Left cardiac atrium (tissue), 4 donors: ENCODE measurements around the gene LANCL2. TPM values are rescaled to one million over a fixed set of nuclear protein-coding genes. Genes with fewer than 3 reads are reported as not detected.
A peak's percentile ranks its signal among the peaks of the same experiment; 100 is the strongest.
"Not testable (repeated sequence)": the region's sequence is repeated elsewhere in the genome, so short reads cannot be mapped to it uniquely, and the experiment has no call there.

Source experiments
- ATAC-seq, 2 donors: fragments of 200-7000 bp; cut with Tn5 transposase; one replicate each; pipeline ENCODE4 v1.9.1; 2020; ENCODE audit warnings: mild to moderate bottlenecking in 2 of 2, moderate library complexity in 2 of 2
- DNase-seq: peaks from one replicate; pipeline ENCODE4 v3.0.0-alpha.2; 2020
- intact Hi-C, 2 donors: fragments of 100-400 bp; cut with DNase I; formaldehyde crosslinking; loops; one replicate each; pipeline versions ENCODE4 v1.14.1 to v1.15.1; 2022 to 2023
- total RNA-seq, 2 donors: library from RNA; stranded (reverse); fragmentation: NEBNext Ultra II Directional; extraction: Animal tissue kit (Norgen Biotek cat#: 25700); gene quantifications; one replicate each; pipeline ENCODE4 v1.2.1, GENCODE V29; 2021
- donor health status: DM: no; HTN: yes; CAD: no.
- donor health status: DM: no; HTN: yes; CAD: no; lungs with severe emphysema.
- donor health status: DM: yes; HTN: yes; CAD: no.
- donor health status: Dilated cardiomyopathy.

LANCL2 gene
- total RNA-seq, 2 donors from 2014 or later = 6.7 to 10.9 TPM

DNA sequence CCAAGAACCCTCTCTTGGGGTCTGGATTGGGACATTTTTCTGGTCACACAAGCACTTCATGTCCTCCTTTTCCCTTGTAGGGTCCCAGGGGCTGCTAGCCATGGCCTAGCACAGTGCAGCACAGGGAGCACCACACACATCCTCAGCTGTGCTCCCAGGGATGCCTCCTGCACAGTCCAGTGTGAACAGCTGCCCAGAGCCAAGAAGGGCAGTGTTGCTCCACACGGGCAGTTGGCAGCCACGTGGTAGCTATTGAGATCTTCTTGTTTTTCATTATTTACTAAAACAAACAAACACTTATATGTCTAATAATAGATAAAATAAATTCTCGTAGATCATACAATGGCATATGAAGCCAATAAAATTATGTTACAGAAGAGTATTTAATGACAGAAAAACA lies 13.9 kb upstream of the LANCL2 start:
- ATAC-seq (no peak), DNase-seq (no peak)
- intact Hi-C loops = no loop called here

DNA sequence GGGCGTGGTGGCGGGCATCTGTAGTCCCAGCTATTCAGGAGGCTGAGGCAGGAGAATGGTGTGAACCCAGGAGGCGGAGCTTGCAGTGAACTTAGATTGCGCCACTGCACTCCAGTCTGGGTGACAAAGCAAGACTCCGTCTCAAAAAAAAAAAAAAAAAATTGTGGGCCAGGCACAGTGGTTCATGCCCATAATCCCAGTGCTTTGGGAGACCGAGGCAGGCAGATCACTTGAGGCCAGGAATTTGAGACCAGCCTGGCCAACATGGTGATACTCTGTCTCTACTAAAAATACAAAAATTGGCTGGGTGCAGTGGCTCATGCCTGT lies 12.2 kb upstream of the LANCL2 start:
- intact Hi-C loops, DNase-seq, ATAC-seq: not testable (repeated sequence)

DNA sequence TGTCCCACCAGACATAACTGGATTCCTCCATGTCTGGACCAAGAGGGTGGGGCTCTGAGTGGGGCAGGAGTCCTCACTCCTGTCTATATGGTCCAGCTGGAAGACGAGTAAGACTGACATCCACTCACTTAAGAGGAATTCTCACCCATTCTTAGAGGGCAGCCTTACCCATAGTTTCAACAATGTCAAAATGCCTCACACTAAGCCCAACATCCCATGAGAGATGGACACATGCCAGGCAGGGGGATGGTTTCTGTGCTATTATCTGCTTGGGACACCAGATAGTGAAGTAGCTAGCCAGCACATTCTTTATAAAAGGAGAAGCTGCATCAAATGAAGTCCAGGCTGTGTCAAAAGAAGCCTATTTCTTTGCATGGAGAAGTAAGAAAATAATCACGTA lies 4.7 kb upstream of the LANCL2 start:
- no peak for ATAC-seq
- intact Hi-C loops = no loop called here
- DNase-seq = no peak

DNA sequence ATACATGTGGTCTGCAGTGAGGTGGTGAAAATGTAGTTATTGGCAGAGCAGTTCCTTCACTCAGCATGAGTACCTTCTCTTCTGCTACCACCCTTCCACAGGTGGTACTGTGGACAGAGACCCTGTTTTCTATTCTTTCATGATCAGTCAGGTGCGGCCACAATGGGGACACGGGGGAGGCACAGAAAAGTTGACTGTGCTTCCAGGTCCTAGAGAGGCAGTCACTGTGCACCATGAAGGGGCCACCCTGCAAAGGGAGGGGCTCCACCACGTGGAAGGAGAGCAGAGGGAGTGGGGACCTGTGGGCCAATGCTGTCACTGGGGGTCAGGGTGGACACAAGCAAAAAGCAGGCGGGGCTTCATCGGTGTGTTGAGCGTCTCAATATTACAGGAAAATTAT lies 3.6 kb upstream of the LANCL2 start:
- ATAC-seq (no peak), DNase-seq (no peak)
- intact Hi-C loops = no loop called here

DNA sequence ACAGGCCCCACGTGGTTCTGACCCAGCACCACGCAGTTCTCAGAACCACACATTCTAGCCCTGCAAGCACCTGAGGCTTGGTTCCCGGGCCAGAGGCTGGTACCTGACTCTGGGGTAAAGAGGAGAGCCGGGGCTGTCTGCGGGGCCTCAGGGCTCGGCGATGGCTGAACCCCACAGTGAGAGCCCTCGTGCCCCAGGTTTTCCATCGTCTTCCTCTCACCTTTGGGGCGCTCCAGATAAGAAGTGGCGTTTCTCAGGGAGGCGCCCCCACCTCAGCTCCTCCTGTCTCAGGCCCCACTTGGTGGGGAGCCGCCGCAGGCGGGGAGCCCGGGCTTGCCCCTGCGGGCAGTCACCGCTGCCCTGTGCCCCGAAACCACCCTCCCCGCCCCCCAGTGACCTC lies 2.2 kb upstream of the LANCL2 start:
- intact Hi-C loops = no loop called here
- no peak for DNase-seq
- no peak for ATAC-seq

DNA sequence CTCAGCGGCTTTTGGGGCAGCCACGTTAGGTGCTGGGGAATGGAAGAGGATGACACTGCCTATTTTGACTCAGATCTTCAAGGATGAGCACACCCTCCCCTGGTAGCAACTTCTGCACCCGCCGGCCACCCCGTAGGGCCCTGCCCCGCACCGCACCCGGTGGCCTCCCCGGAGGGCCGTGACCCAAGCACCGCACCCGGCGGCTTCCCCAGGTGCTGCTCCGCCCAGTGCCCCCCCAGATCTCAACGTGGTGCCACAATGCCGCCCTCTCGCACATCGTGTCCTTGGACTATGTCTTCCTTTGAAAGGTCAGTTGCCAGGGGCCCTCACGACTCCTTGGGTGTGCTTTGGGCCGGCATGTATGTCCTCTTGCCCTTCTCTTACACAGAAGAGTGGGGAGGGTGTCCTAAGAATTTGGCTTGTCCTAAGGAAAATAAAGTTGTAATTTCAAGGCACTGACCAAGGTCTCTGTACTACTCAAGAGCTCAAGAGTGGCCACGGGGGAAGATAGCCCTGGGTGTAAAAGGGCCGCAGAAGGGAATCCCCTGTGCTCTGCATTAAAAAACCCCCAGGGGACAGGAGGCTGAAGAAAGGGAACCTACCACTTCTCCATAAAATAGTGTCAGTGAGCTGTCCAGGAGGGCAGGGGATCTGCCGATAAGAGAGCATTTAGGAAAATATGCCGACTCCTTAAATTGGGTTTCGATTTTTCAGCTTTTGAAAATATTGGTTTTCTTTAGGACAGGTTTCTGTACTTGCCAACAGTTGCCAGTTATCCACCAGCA lies 1.6 kb upstream of the LANCL2 start:
- no peak for DNase-seq
- intact Hi-C loops = no loop called here
- ATAC-seq = no peak

DNA sequence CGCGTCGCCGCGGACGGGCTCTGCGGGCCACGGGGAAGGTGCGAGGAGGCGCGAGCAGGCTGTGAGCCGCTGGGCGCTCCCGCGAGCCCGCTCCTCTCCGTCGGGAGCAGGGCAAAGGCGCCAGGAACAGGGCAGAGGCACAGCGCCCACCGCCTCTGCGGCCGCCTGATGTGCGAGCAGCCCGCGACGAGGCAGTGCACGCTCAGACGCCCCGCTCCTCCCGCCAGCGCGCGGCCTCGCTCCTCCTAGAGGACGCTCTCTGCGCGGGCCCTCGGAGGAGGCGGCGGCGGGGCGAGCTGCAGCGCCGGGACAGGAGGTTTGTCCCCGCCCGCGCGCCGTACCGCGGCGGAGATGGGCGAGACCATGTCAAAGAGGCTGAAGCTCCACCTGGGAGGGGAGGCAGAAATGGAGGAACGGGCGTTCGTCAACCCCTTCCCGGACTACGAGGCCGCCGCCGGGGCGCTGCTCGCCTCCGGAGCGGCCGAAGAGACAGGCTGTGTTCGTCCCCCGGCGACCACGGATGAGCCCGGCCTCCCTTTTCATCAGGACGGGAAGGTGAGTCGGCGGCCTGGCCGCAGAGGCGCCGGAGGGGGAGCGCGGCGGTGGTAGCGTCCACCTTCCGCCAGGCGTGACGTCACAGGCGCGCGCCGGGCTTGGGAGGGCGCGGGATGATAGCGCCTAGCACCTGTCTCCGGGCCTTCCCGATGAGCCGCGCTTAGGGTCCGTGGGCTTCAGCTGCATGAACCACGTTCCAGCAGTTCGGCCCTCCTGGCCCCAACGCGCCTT lies 731 bp downstream of the LANCL2 start:
- ATAC-seq (peak; percentile 98 to 99), DNase-seq (peak; percentile 95)
- intact Hi-C loops = no loop called here

DNA sequence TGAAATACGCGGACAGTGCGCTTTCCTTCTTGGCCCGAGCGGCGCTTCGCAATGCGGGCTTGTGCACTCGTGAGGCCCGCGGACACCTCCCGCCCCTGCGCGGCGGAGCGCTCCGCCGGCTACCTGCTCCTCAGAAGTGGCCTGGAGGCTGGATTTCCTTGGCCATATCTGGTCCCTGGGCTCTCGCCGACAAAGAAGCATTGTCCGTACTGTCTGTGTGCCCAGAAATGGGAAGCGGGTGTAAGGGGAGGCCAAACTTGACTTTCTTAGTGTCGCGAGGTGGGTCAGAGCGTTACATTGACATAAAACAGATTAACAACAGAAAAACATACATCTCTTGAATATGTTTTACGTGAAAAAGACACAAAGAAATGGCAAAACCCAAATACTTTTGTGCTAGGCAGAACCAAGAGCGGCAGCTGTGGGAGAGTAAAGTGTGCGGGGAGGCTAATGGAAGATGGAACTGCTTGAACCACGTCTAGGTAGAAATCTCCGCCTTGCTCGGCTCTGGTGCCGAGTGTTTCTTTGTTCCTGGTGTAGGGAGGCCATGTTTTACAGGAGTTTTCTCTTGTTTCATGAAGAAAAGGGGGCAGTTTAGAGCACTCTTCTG lies 1.4 kb downstream of the LANCL2 start:
- ATAC-seq = peak; percentile 12 to 37
- DNase-seq = no peak
- intact Hi-C loops = no loop called here

DNA sequence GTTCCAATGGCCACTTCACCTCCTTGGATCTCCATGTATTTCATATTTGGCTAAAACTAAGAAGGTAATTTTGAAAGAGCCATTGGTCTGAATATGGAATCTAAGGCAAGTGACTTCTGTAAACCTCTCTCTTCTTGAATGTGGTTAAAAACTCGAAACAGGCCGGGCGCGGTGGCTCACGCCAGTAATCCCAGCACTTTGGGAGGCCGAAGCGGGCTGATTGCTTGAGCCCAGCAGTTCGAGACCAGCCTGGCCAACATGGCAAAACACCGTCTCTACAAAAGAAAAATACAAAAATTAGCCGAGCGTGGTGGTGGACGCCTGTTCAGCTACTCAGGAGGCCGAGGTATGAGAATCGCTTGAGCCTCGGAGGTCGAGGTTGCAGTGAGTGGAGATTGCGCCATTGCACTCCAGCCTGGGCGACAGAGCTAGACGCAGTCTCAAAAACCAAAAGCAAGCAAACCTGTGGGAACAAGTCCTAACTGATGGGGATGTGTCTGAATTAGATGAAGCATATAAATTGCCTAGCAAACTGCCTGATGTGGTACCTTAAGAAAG lies 2.2 kb downstream of the LANCL2 start:
- DNase-seq (no peak), ATAC-seq (no peak)
- intact Hi-C loops = no loop called here

DNA sequence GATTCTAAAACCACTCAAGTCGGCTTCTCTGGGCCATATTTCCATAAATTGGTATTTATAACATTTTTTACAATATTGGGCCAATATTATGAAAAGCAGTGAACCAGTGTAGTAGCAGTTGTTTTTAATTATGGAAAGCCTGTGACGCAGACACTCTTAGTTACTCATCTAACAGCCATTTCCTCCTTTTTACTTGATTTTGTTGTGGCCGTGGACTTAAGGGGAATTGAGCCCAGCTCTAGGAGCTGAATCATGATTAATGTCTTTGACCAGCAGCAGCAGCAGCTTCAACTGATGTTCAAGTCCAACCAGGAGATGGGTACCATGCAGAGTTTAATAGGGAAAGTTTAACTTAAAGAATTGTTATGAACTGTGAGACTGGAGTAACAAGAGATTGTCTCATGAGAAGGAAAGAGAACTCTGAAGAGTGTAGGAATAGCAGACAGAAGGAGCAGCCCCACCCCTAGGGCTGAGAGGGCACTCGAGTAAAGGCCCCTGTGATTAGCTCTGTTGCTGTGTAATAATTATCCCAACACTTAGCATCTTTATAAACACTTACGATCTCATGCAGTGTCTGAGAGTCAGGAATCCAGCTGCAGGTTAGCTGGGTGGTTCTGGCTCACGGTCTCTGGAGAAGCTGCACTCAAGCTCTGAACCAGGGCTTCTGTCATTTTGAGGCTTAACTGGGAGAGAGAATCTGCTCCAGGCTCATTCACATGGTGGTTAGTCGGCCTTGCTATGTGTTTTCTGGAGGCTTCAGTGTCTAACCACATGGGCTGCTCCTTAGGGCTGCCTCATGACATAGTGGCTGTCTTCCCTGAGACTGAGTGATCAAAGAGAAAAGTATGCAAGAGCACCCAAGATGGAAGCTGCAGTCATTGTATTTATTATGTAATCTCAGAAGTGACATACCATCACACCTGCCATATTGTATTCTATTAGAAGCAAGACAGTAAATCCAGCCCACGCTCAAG lies 4.6 kb downstream of the LANCL2 start:
- intact Hi-C loops = no loop called here
- no peak for DNase-seq
- ATAC-seq = no peak

DNA sequence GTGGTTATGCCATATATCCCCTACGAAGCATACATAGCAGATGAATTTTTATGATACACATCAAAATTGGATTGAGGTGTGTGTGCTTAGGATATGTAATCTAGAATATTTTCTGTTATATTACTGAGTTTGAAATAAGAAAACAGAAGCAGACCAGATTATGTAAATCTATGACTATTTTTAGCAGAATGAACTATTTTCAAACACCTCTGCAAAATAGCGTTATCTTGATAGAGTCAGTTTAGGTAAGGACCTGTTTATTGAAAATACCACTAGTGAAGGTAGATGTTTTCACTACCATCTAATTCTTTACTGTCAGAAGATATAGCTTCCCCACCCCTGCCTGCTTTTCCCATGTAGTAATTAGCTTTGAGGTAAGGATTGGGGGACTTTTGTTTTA lies 9.1 kb downstream of the LANCL2 start:
- no peak for DNase-seq
- intact Hi-C loops = no loop called here
- no peak for ATAC-seq

DNA sequence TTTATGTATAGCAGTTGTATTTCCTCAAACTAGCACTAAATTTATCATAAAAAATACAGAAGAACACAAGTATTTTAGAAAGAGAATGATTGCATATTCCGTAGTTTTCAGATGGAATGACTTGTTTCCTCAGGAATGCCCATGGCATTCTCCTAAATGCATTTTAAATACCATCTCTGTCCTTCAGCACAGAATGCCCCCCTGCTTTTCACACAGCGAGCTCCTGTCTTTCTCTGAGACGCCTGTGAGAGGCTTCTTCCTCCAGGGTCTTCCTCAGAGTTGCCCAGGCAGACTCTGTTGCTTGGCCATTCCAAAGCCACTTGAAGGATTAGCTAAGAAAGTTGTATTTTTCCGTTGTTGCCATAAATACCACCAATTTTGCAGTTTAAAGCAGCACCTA lies 10.1 kb downstream of the LANCL2 start:
- DNase-seq (no peak), ATAC-seq (no peak)
- intact Hi-C loops = no loop called here

DNA sequence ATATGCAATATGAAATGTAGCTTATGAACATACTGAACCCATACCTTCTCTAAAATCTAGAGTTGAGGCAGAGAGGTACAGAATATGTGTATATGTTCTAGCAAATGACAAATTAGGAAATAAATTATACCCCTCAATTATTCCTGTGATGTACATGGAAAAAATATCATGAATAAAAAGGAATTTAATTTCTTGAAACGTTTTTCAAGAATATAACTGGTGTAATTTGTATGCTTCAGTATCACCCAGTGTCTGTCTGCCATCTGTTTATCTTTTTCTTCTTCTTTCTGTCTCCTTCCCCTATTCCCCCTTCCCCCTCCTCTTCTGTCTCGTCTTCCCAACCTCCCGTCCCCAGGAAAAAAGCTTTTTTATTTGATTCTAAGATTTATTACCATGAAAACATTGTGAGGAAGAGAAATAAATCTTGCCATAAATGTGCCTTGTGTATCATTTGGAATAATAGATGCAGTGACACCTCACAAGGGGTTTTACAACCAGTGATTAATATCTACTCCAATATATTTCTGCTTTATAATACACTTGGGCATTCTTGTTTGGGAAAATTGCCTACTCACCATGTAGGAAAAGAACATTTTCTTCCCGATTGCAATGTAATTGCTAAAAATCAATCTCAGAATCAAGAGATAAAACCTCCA lies 12.2 kb downstream of the LANCL2 start:
- intact Hi-C loops = no loop called here
- ATAC-seq (no peak), DNase-seq (no peak)

DNA sequence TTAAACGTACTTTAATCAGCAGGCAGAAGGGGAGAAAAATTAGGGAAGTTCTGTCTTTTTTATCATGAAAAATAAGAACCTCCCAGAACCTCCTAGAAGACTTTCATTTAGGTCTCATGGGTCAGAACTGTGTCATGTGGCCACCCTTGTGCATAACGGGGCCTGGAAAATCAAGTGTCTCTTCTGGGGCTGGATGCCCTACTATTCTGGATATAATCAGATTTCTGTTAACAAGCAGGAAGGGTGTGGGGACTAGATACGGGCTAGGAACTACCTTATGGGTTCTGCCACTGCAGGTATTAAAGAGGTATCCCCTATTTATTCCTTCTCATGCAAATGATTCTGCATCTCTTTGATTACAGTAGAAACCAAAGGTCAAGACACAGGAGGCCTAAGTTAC lies 14.1 kb downstream of the LANCL2 start:
- intact Hi-C loops = no loop called here
- no peak for DNase-seq
- ATAC-seq = no peak

DNA sequence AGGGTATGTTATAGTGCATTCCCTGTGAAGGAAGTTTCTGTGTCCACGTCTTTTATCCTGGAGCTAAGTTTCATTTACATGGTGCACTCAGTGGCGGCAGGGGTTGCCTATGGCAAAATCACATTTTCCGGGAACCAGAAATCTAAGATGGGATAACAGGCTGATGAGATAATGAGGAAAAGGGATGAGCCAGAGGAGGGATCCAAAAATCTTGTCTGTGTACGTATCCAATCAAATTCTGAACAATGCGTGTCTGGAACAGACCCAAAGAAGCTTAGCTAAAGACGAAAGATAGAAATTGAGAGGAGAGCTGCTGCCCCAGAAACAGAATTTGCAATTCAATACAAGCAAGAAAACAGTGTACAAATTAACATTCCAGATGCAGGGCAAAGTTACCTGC lies 16.1 kb downstream of the LANCL2 start:
- no peak for DNase-seq
- no peak for ATAC-seq
- intact Hi-C loops = no loop called here

DNA sequence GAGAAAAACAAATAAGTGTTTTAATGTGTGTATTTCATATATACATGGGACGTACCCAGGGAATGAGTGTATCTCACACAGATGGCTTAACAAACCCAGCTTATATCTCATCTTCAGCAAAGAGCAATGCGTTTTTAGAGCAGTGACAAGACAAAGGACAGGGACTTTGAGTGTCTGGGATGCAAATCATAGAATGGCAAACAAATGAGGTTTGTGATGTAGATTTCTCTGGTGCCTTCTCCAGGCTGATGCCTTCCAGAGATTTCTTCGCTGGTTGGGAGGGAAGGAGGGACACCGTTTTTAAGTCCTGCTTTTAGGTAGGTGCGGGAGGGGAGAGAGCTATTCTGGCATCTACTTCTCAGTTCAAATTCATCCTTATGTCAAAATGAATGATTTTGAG lies 16.6 kb downstream of the LANCL2 start:
- DNase-seq (no peak), ATAC-seq (no peak)
- intact Hi-C loops = no loop called here

DNA sequence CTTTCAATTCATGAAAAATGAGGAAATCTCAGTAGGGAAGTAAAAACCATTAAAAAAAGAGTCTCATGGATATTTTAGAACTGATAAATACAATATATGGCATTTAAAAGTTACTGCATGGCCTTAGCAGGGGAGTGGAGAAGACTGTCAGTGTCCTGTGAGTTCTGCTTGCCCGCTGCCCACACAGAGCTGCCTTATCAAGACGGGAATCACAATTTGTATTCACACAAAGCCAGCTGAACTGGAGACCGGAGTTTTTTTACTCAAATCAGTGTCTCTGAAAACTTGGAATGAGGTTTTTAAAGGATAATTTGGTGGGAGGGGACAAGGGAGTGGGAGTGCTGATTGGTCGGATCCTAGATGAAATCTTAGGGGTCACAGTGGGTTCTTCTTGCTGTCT lies 17.1 kb downstream of the LANCL2 start:
- no peak for ATAC-seq
- DNase-seq = no peak

DNA sequence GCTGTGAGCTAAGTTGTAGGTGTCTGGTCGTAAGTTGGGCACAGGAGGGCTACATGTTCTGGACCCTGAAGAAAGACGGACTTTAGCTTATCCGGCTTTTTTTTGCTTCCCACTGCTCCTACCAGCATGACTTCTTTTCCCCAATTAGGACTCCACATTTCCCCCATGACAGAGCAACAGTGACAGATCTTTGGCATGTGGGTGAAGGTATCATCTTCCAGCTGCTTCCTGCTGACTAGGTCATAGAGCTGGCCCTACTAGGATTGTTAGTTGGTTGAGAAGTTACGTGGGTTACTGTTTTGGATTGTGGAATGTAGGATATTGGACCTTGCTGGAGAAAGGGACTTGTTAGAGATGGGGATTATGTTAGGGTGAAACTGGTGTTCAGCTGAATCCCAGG lies 21.4 kb downstream of the LANCL2 start:
- ATAC-seq (no peak), DNase-seq (no peak)
- intact Hi-C loops = no loop called here

More for the DNA sequence above, 17.1 kb downstream of the LANCL2 start:
- intact Hi-C loops = no loop called here
